H1 (cell line): Measurements from ENCODE around the gene IGFL2. TPM values are rescaled to one million over a fixed set of nuclear protein-coding genes. Genes with fewer than 3 reads are reported as not detected.

Source experiments
- ASH2L ChIP-seq: fragments of 200-600, 300-600 bp; sonication (generic); IDR thresholded peaks from one replicate; pipeline ENCODE4 v1.7.1; 2017; ENCODE audit warnings: low read length
- CHD1 ChIP-seq: IDR thresholded peaks from 2 replicates; pipeline ENCODE4 v1.6.1; 2012; ENCODE audit warnings: low read depth, low read length, improper control_type of control experiment
- CREB1 ChIP-seq: IDR thresholded peaks from 2 replicates; pipeline ENCODE4 v1.6.1; 2012; ENCODE audit warnings: inconsistent platforms
- HDAC2 ChIP-seq, 2 experiments: fragments of 300-600 bp in 1 of 2; sonication (generic) in 1 of 2; IDR thresholded peaks; 2 replicates each; pipeline ENCODE4 v1.6.1; 2011 to 2012; ENCODE audit warnings: low read depth in 2 of 2, low read length in 2 of 2, mild to moderate bottlenecking in 2 of 2, moderate library complexity in 2 of 2, borderline replicate concordance in 1 of 2, inconsistent platforms in 1 of 2
- POLR2A ChIP-seq, 2 experiments: IDR thresholded peaks; 1 replicate in 1 of 2; 2 replicates in 1 of 2; pipeline ENCODE4 v1.6.1; 2011; ENCODE audit warnings: low read depth in 2 of 2, low read length in 2 of 2, mild to moderate bottlenecking in 2 of 2; ENCODE audit errors: control extremely low read depth in 1 of 2
- SP1 ChIP-seq: IDR thresholded peaks from 2 replicates; pipeline ENCODE4 v1.6.1; 2011; ENCODE audit warnings: low read depth, low read length
- SP2 ChIP-seq: IDR thresholded peaks from 2 replicates; pipeline ENCODE4 v1.6.1; 2012; ENCODE audit warnings: mild to moderate bottlenecking, low read length, inconsistent platforms
- TCF12 ChIP-seq: IDR thresholded peaks from 2 replicates; pipeline ENCODE4 v1.6.1; 2011; ENCODE audit warnings: low read depth, mild to moderate bottlenecking, low read length
- polyA plus RNA-seq, 7 experiments: library from polyadenylated mRNA; depleted of rRNA in 3 of 7; stranded (reverse) in 5 of 7; unstranded in 2 of 7; fragments of >200 nt in 5 of 7; fragments of 200-250 nt in 2 of 7; gene quantifications; 1 replicate in 5 of 7; 2 replicates in 1 of 7; 4 replicates in 1 of 7; pipeline versions ENCODE4 v1.2.1 to v1.2.3, GENCODE V29; 2011 to 2013; ENCODE audit warnings: missing spikeins in 2 of 7, mixed read lengths in 2 of 7
- total RNA-seq: library from RNA; stranded (reverse); fragmentation: NEBNext Ultra II Directional; extraction: Animal tissue kit (Norgen Biotek cat#: 25700); gene quantifications from 2 replicates; pipeline ENCODE4 v1.2.1, GENCODE V29; 2021

Gene IGFL2
- total and polyA plus RNA-seq, 2 of the 8 experiments (the other 6 are each of a cell fraction or from before 2014, with no cell fraction given): not detected

- TF ChIP-seq TCF12: no peak
- no peak for TF ChIP-seq ASH2L
- no peak for TF ChIP-seq CHD1
- TF ChIP-seq SP2: no peak
- TF ChIP-seq HDAC2 (IDR thresholded peaks at IDR 0.05; ENCODE audit: borderline replicate concordance in 1 of 2, low read depth in 2 of 2, low read length in 2 of 2): no peak
- no peak for TF ChIP-seq SP1
- TF ChIP-seq CREB1: no peak
- no peak for TF ChIP-seq POLR2A (IDR thresholded peaks at IDR 0.05; ENCODE audit: control extremely low read depth in 1 of 2, low read depth in 2 of 2, low read length in 2 of 2)
- TF ChIP-seq, all 59 proteins: peak for 0
These were observed 35.5 kb upstream of the IGFL2 start (continued) for GRCh38 chr19:46112527-46112926.
